Measurements from ENCODE around the gene PRDX6.

- TF ChIP-seq CTCF (IDR thresholded peaks at IDR 0.05) (no peak), POLR2A (IDR thresholded peaks at IDR 0.05) (no peak), POLR2AphosphoS5 (IDR thresholded peaks at IDR 0.05) (no peak), EP300 (IDR thresholded peaks at IDR 0.05) (no peak)
These were observed 23.2 kb upstream of the PRDX6 start for GRCh38 chr1:173453982-173454381.
